Pulmonary artery endothelial cell (primary cell): ENCODE data around the gene EEIG1. TPM values are rescaled to one million over a fixed set of nuclear protein-coding genes. Genes with fewer than 3 reads are reported as not detected.

ENCODE experiments used
- DNase-seq: peaks from one replicate; pipeline ENCODE4 v3.0.0-alpha.2; 2011; ENCODE audit warnings: low read depth, low spot score
- total RNA-seq: library from RNA; depleted of rRNA; stranded (reverse); fragments of >200 nt; gene quantifications from 2 replicates; pipeline ENCODE4 v1.2.3, GENCODE V29; 2014

EEIG1 gene
- total RNA-seq, 1 donor from 2014 or later: 5.2 TPM

DNA sequence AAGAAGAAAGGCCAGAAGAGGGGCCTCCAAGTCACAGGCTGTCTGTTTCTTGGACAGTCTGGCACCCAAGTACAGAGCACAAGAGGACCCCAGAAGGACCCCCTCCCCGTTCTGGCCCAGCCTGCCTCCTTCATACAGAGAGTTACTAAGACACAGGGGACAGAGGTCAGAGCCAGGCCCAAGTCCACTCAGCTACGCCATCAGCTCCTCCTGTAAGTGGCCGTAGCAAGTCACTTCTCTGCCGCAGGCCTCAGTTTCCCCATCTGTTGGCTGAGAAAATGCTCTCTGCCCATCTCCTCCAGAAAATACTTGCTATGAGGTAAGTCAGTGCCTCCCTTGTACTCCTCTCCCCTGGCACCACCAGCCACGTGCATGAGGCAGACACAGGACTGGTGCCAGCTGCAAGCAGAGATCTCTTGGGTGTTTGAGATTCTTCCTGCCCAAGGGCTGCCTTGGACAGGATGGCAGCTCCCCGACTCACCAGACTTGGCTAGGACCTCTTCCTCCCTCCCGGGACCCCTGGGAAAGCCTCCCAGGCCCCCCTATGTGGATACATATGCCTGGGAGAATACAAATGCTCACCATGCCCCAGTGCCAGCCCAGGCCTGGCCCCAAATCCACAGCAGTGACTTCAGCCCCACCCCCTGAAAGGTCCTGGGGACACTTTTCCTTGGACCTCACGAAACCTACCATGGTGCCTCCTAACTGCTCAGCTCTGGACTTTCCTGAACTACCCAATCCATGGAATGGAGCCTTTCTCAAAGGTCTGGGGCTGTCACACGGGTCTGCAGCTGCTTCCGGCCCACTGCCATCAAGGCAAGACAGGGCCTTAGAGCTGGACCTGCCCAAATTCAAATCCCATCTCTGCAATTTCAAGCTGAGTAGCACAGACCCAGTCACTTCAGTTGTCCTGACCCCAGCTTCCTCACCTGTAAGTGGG, 5.1 kb downstream of the EEIG1 start:
- no peak for DNase-seq

- no peak for DNase-seq
Measured at GRCh38 chr9:127974769-127975261, 6.0 kb downstream of the EEIG1 start.

GRCh38 chr9:127974001-127974768, 6.6 kb downstream of the EEIG1 start:
- DNase-seq: no peak

GRCh38 chr9:127973169-127974000, 7.4 kb downstream of the EEIG1 start:
- no peak for DNase-seq

- DNase-seq: no peak
Measured at GRCh38 chr9:127972236-127972871, 8.4 kb downstream of the EEIG1 start.

DNA sequence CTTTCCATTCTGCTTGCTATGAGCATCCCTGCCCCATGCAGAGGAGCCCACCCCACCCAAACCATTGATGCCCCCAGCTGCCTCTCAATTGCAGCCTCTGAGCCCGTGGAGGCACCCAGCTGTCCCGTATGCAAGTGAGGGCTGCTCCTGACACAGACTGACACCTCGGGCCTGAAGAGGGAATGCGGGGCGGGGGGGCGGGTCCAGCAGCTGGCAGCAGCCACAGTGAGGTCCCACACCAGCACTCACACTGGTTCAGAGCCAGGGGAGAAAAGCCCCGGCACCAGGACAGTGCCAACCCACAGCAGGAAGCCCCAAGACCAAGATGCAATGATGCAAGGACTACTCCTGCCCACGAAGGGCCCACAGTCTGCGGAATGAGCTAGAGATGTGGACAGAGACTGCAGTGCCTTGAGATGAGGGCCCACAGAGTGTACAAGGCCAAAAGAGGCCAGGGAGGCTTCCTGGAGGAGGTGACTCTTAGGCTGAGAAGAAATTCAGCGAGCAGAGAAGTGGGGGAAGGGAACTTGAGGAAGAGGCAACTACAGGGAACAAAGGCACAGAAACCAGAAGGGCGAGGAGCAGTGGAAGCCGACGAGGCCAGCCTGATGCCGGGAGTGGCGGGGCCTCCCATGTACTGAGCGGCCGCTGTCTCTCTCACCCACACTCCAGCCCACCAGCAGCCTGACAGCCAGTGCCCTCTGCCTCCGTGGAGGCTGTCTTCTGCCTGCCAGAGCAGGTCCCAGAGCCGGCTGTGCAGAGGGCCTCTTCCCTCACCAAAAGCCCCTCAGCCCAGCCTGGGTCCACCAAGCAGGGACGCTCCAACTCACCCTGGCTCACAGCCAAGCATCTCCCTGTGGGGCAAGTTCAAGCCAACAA, 9.2 kb downstream of the EEIG1 start:
- DNase-seq: no peak

- DNase-seq: no peak
Measured at GRCh38 chr9:127970401-127971313, 10.1 kb downstream of the EEIG1 start.

DNA sequence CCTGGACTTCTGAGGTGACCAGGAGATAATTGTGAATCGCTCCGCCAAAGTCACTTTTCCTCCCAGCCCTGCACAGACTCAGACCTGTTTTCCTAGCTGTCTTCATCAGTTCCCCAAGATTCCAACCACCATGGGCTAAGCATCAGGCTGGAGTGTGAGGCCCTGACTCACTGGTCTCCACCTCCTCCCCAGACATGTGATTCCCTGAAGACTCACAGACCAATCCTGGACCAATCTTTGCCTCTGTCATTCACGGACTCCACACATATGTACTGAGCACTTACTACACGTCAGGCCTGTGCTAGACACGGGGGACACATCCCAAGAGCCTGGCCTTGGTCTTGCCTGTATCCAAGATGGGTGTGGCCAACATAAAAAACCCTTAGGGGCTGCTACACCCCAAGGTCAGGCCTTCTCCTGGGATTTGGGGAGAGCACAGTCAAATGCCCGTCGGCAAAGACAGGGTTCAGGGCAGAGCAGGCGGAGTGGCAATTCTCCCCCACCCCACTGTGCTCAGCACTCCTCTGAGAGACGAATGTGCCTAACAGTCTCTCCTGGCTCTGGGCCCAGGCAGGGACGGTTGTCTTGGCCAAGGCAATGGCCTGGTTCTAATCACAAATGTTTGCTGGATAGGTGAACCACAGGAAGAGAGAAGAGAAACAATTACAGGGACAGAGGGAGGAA, 11.9 kb downstream of the EEIG1 start:
- no peak for DNase-seq

GRCh38 chr9:127968042-127968441, 12.7 kb downstream of the EEIG1 start:
- no peak for DNase-seq

DNA sequence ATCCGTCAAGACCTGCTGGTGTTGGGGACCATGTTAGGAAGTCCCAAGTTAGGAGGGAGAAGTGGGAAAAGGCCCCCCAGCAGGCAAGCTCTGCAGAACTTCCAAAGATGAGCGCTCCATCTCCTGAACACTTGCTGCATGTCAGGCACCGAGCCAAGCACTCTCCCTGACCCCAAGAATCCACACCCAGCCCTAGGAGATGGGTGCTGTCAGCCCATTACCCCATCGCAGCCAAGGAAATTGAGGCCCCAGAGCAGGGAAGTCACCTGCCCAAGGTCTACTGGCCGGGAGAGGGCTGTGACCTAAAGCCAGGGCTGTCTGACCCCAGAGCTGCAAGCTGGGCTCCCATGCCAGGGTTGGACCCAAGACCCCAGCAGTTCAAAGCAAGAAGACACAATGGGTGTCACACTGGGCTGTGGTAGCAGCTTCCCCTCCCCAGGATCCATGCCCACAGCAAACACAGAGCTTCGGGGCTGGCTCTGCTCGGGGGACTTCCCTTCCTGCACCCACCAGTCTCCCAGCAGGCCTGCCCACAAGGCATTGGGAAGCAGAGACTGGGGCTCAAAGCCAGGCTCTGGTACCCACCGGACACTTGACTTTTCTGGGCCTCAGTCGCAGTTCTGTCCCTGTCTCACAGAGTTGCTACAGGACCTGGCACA, 13.5 kb downstream of the EEIG1 start:
- no peak for DNase-seq

- no peak for DNase-seq
Measured at GRCh38 chr9:127966416-127967150, 14.2 kb downstream of the EEIG1 start.

- DNase-seq: no peak
Measured at GRCh38 chr9:127965953-127966352, 14.8 kb downstream of the EEIG1 start.

DNA sequence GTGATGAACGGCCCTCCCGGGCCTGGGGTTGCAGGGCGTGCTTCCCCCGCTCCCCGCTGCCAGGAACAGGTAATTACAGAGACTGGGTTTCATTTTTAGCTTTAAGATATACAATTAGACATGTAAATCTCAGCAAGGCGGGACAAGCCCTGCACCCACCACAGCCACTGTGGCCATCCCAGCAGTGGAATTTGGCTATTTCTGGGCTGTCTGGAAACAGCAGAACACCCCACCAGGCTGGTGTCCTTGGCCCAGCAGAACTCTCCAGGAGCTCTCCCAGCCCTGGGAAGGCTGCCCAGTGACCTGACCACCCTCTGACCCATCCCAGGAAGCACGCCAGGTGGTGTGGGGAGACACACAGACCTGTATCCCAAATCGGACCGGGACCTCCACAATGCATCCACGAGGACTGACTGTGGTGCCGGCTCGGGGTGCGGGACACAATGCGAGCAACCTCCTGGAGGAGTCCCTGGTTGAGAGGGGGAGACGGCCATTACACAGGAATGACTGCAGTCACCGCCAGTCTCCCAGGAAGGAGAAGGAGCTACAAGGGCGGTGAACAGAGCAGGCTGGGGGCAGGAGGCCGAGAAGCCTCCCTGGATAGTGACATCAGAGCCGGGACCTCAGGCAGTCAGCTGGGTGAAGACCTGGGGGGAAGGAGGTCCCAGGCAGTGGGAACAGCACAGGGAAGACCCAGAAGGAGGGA, 17.3 kb downstream of the EEIG1 start:
- DNase-seq: no peak

DNA sequence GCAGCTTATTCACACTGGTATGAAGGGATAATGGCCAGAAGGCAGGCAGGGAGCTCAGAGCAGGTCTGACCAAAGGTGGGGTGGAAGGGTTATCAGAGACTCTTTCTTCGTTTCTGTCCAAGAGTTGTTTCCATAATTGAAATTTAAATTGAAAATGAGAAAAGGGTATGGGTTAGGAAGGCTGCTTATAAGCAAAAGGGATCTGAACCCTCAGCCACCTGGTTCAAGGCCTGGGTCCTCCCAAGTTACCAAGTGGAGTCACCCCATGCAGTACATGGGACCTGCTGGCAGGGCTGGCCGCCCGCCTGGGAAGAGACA, 17.8 kb downstream of the EEIG1 start:
- no peak for DNase-seq

DNA sequence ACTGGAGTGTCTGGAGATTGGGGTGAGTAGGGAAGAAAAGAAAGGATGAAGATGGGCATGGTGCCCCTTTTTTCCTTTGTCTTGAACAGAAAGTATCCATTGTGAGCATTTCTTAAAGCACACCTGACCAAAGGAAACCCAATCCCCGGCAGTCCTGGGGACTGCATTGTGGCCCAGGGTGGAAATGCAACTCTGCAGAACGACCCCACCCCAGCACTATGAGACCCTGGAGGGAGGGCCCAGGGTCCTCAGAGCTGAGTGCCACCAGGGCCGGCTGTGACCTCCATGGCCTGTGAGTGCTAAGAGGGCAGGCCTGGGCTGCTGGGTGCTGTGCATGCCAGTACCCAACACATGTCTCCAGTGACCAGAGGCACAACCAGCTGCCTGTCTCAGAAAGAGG, 18.5 kb downstream of the EEIG1 start:
- no peak for DNase-seq

DNA sequence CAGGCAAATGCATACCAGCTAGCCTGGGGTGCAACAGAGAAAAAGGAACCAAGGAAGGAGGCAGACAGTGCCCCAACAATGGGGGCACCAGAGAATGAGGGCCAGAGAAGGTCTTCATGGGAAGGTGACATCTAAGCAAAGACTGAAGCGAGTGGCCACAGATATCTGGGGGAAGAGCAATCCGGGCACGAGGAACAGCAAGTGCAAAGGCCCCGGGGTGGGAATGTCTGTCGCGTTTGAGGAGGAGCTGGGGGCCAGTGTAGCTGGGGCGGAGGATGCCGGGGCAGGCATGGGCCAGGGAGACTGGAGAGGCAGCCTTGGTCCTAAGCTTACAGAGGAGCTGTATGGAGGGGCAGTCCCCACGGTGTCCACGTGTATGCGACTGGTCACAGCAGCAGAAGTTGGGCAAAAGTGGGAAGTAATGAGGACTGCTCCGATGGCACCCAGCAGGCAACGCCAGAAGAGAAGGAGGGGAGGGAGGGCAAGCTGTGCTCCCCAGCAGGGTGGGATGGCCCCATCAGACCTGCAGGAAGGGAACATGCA, 19.1 kb downstream of the EEIG1 start:
- no peak for DNase-seq
